Neural progenitor cell (in vitro differentiated cells): ENCODE measurements around the gene CFAP97D2.

ENCODE experiments used
- CTCF ChIP-seq: fragments of 200-600 bp; sonication (generic); IDR thresholded peaks from 2 replicates; pipeline ENCODE4 v1.5.1; 2017; ENCODE audit warnings: antibody characterized with exemption, mild to moderate bottlenecking
- EZH2 ChIP-seq: fragments of 200-600 bp; sonication (generic); IDR thresholded peaks from 2 replicates; pipeline ENCODE4 v1.6.1; 2017; ENCODE audit warnings: antibody characterized with exemption, mild to moderate bottlenecking, moderate library complexity

- TF ChIP-seq CTCF (no peak), EZH2 (no peak)
These were observed 26.2 kb upstream of the CFAP97D2 start for GRCh38 chr13:114152831-114153371.
